ENCODE measurements around the gene MSI2.

DNA sequence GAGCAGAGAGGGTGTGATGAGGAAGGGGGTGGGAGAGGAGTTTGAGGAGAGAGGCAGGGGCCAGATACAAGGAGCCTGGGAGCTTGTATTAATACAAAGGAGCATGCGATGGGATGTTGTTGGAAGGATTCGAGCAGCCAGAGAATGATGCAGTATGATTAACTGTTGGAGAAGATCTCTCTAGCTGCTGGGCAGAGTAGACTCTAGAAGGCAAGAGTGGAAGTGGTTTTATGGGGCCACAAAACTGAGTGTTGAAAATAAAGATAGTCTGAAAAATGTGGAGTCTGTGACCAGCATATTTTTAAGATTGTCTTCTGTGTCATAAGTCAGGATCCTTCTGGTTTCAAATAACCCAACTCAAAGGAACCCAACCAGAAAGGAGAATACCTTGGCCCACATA is 98.3 kb downstream of the MSI2 start:
- TF ChIP-seq, protein P1, sequence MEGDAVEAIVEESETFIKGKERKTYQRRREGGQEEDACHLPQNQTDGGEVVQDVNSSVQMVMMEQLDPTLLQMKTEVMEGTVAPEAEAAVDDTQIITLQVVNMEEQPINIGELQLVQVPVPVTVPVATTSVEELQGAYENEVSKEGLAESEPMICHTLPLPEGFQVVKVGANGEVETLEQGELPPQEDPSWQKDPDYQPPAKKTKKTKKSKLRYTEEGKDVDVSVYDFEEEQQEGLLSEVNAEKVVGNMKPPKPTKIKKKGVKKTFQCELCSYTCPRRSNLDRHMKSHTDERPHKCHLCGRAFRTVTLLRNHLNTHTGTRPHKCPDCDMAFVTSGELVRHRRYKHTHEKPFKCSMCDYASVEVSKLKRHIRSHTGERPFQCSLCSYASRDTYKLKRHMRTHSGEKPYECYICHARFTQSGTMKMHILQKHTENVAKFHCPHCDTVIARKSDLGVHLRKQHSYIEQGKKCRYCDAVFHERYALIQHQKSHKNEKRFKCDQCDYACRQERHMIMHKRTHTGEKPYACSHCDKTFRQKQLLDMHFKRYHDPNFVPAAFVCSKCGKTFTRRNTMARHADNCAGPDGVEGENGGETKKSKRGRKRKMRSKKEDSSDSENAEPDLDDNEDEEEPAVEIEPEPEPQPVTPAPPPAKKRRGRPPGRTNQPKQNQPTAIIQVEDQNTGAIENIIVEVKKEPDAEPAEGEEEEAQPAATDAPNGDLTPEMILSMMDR (conservative IDR thresholded peaks at IDR 0.05; ENCODE audit: low read length), result no peak
- no peak for TF ChIP-seq EZH2phosphoT487 (IDR thresholded peaks at IDR 0.05; ENCODE audit: borderline replicate concordance)
